Inflammatory macrophage (primary cell): ENCODE measurements around the gene RBPMS2.

ENCODE experiments used
- DNase-seq, 2 donors: peaks; one replicate each; pipeline ENCODE4 v3.0.0-alpha.2; 2020 to 2022

The RBPMS2 gene

DNA sequence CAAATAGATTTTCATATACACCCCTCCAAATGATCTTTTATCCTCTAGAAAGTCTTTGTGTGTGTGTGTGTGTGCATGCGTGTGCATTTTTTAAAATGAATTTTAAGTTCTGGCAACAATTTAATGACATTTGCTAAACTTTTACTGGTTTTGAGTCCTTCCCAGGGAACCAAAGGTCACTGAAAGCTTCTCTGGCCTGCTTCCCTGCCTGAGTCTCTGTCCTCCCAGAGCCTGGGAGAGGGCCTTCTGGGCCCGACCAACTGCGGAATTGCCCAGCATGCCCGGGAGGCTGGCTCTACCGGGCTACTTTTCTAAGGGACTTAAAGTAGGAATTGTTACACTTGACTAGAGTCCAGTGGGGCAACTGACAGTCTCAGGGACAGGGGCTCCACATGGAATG lies 7.4 kb upstream of the RBPMS2 start:
- no peak for DNase-seq

DNA sequence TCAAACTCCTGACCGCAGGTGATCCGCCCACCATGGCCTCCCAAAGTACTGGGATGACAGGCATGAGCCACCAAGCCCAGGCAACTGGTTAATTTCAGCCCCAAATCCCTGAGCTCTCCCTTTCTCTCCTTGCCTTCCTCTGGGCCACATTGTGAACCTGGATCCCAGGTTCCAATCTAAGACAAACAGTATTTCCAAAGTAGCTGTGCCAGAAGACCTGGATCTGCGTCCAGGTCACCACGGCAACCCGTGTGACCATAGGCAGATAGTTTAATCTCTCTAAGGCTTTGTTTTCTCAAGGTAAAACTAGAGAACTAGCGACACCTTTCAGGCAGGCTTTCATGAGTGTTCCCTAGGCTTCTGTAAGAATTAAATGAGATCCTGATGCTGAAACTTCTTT lies 5.9 kb upstream of the RBPMS2 start:
- DNase-seq: no peak

DNA sequence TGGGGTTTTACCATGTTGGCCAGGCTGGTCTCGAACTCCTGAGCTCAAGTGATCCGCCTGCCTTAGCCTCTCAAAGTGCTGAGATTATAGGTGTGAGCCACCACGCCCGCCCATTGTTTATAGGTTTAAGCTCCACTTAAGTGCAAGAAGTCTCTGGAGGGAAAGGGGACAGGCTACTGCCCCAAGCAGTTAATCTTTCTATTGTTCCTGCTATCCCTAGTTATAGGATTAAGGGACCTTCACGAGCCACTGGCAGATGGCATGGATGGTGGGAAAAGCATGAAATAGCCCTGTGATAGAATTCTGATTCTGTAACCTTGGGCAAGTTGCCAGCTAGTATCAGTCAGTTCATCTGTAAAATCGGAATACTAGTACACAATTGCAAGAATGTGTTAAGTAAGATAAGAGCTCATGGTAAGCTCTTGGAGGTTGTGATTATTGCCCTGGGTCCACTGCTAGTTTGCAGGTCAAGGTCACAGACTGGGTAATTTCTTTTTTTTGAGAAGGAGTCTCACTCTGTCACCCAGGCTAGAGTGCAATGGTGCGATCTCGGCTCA lies 5.3 kb upstream of the RBPMS2 start:
- no peak for DNase-seq

DNA sequence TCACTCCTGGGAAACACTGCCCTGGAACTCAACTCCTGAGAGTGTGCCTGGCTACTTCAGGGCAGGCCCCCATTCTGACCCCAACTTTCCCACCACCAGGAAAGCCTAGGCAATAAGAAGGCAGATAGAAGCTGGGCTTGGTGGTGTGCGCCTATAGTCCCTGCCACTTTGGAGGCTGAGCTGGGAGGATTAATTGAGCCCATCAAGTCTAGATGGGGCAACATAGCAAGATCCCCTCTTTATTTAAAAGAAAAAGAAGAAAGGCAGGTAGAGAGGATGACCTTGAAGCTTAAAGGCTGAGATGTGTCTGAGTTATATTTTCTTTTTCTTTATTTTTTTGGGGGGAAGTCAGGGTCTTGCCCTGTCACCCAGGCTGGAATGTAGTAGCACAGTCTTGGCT lies 4.2 kb upstream of the RBPMS2 start:
- DNase-seq: no peak

GRCh38 chr15:64779024-64779423 lies 3.6 kb upstream of the RBPMS2 start:
- DNase-seq: no peak

DNA sequence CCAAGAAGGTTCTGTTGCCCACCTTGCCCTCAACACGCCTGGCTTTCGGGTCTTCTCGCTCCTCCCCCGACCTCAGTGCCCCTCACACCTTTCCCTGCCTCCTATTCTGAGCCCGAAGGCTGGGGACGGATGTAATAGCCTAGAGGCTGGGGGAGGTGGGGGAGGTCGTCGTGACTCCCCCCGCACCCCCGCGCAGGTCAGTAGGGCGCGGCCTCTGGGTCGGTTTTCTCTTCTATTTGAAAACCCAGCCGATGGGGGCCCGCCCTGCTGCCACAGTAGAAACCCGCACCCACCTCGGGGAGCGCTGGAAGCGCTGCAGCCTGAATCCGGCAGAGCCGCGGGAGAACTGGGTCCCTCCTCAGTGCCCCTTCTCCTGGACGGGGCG lies 1.0 kb upstream of the RBPMS2 start:
- DNase-seq: no peak

DNA sequence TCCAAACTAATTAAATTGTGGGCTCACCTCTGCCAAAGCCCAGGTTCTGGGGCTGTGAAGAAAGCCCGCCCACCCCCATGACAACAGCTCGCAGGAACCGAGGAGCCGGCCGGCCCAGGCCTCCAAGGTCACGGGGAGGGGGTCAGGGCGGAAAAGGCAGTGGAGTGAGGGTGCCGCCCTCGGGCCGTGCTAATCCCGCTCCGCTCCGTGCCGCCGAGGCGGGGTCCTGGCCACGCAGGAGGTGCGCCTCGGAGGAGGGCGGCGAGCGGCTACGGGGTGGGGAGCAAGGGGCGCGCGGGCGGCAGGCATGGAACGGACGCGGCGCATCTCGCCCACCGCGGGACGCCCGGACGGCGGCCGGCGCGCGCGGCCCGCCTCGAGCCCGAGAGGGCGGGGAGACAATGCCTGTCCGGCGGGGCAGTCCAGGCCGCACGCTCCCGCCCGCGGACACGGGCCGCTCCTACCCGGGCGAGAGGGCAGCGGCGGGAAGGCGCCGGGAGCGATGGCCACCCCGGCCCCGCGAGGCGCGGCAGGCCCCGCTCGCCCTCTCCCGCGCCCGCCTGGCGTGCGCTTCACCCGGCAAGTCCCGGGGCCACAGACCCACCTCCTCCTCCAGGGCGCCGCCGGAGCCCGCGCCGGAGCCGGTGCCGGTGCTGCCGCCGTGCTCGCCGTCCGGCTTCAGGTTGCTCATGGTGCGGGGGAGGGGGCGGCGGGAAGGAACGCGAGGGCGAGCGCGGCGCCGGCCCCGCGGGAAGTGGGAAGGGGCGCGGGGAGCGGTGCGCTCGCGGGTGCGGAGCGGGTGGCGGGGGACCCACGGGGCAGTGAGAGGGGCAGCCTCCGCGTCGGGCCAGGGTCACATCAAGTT lies 528 bp downstream of the RBPMS2 start:
- DNase-seq: no peak

DNA sequence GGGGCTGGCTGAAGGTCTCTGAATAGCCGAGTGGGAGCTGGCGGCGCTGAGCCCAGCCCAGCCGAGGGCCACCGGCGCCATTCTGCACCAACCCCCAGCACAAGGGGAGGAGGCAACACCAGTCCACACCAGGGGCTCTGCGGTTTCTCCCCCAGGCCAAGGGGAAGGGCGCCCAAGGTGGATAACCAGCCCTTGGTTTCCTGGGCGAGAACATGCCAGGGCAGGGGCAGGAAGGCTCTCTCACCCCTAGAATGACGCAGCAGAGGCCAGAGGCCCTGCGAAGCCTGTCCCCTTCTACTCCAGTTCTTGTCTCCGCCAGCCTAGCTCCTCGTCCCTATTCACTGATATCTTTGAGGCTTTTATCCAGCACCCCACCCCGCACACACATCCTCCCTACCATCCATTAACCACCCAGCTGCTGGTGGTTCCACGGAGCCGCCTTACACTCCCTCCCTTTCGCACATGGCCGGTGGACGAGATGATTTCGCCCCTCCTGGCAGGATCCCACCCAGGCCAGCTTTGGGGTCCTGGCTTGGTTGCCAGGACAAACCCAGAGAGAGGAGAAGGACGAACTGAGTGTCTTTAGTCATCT lies 1.3 kb downstream of the RBPMS2 start:
- DNase-seq: no peak

DNA sequence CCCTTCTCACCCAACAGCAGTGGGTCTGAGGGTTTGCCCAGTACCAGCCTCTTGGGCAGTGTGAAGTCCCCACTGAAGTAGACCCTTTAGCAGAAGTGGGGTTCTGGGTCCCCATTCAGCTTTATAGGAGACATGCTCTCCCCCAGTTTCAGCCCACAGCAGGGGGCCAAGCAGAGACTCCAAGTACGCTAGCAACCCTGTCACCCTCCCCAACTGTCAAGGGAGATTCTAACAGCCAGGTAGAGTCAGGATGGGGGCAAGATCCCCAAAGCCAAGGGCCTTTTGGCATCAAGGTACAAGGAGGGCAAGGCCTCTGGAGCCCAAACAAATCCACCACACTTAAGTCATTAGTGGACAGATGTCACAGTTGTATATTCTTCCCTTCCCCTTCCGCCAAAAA lies 1.8 kb downstream of the RBPMS2 start:
- no peak for DNase-seq

DNA sequence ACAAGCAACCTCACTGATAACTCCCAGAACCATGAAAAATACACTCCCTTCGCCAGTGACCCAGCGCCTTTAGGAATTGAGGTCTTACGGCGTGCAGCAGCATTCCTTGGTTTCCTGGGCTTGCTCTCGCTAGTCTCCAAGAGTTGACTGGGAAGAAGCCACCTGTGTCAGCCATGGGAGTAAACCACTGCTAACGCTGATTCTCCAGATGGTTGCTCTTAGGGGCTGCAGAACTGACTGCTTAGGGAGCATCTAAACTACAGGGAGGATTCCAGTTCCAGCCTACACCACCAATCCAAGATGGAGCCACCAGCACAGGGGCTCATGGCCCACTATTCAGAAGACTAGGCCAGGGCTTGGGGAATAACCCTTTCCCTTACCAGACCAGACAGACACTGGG lies 2.4 kb downstream of the RBPMS2 start:
- no peak for DNase-seq

DNA sequence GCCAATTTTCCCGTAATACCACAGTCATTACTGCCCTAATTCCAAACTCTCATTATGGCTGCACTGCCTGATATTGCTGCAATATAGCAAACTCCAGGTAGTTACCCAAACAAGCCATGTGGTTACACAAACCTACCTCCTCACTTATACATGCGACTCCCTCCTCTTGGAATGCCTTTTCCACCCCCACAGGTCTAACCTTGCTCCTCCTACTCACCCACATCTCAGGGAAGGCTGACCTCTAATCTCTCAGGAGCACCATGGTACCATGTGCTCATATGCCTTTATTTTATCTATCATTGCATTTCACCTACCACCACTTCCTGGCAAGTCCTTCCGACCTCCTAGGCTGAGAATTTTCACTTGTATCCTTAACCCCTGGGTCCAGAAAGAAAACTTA lies 2.9 kb downstream of the RBPMS2 start:
- DNase-seq: no peak

- DNase-seq: no peak
These were observed 4.8 kb downstream of the RBPMS2 start for GRCh38 chr15:64770626-64771025.

- no peak for DNase-seq
These were observed 8.2 kb downstream of the RBPMS2 start for GRCh38 chr15:64767203-64767602.

DNA sequence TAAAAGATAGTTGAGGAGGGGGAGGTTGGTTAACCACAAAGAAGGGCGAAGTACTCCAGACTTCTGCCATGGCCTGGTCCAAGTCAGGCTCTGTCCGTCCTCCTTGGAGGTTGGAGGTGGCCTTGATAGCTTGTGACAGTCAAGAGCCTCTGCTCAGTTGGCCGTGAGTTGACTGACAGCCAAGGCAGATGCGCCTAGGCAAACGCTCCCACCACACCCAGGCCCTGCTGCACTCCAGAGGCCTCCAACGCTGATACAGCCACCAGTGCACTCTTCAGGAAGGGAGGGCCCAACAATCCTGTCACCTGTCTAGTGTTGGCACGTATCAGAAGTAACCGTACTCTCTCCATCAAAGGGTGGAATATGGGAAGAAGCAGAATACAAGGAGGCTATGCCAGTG lies 9.3 kb downstream of the RBPMS2 start:
- no peak for DNase-seq

DNA sequence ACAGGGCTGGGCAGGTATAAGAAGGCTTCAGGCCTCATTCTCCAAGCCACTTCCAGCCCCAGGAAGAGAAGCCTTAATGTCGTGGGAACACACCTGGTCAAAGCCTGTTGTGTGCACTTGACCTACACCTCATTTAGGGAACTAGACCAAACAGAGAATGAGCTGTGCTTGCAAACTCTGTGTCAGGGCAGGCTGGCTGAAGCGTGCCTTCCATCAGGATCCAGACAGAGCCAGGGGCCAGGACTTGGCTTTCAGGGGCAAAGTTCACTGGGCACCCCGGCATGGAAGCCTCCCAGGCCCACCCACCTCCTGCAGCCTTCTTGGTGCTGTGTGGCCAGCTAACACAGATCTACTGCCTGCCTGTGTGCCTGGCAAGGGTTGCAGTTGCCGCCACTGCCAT lies 11.5 kb downstream of the RBPMS2 start:
- no peak for DNase-seq

DNA sequence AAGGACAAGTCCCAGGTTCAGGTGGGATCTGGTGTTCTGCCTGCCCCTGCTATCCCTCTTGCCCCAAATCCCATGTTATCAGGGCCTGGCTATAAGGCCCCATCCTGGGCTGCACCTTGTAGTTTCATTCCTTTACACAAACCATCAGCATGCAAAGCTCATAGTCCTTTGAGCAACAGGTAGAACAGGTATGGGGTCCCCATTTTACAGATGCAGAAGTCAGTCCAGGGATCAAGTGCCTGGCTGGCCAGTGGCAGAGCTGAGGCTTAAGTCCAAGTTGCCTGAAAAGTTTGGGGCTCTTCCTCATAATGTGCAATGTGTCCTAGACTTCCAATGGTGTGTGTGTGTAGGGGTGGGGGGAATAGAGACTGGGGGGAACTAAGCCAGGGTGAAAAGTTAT lies 11.9 kb downstream of the RBPMS2 start:
- no peak for DNase-seq

DNA sequence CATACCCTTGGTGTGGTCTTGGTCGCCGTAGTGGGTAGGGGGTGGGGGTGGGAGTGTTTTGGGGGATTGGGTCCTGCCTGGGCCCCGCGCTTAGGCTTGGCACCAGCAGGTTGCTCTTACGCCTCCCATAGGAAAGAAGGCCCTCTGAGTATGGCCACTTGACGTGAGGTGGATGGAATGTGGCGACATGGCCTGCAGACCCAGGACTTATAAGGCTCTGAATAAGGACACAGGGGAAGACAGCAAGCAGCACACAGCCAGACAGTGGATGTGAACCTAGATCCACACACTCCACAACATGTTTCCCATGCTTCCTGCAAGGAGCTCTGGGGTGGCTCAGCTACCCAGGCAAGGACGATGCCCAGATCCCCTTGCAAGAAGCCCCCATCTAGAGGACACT lies 12.4 kb downstream of the RBPMS2 start:
- DNase-seq: no peak

DNA sequence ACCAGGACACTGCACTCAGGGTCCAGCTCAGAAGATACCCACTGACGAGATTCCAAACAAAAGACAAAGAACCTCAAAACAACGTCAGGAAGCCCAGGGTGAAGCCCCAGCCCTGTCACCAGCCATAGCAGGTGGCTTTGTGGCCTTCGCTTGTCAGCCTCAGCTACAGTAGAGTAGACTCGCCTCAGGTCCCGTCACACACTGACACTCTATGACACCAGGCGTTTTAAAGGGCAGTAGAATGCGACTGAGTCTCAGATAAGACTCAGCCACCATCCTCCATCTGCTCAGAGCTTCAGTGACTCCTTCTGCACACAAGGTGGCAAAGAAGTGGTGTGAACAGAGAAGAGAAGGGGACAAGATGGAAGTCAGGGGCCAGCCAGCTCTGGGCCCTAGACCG lies 12.8 kb downstream of the RBPMS2 start:
- no peak for DNase-seq

- no peak for DNase-seq
These were observed 14.2 kb downstream of the RBPMS2 start for GRCh38 chr15:64761156-64761555.

DNA sequence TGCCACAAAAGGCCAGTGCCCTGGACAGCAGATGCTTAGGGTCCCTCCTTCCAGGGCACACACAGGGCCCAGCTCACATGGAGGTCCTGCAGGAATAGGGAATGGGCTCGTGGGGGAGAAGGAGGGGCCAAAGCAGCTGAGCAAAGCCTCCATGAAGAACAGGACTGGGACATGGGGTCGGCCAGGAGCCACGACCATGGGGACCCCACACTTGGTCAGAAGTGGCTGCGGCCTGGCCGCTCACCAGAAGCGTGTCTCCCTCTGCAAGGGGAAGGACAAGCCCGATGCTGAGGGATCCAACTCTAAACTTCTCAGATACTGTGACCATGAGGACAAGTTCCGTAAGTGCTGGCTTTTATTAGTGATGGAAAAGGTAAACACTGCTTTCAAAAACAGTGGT lies 15.3 kb downstream of the RBPMS2 start:
- DNase-seq: no peak

DNA sequence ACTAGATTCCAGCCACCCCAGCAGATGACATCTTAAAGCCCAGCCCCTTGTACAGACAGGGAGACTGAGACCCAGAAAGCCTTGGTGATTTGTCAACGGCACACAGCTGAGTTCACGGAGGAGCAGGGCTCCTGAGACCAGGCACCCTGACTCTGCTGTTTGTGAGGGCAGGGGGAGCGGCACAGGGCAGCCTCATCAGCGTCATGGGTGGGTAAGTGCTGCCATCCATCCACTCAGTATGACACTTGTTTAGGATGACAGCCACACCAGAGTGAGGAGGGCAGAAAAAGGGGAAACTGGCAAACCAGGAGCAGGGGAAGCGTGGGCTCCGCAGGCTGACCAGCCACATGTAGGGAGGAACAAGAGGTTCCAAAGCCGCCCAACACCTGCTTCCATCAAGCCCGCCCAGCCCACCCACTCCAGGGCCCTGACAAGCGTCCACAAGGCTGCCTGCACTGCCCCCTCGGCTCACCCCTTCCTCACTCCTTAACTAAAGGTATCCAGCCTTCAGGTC lies 19.9 kb downstream of the RBPMS2 start:
- DNase-seq: peak; percentile 24 to 57

- DNase-seq: no peak
These were observed 20.5 kb downstream of the RBPMS2 start for GRCh38 chr15:64754663-64755426.

DNA sequence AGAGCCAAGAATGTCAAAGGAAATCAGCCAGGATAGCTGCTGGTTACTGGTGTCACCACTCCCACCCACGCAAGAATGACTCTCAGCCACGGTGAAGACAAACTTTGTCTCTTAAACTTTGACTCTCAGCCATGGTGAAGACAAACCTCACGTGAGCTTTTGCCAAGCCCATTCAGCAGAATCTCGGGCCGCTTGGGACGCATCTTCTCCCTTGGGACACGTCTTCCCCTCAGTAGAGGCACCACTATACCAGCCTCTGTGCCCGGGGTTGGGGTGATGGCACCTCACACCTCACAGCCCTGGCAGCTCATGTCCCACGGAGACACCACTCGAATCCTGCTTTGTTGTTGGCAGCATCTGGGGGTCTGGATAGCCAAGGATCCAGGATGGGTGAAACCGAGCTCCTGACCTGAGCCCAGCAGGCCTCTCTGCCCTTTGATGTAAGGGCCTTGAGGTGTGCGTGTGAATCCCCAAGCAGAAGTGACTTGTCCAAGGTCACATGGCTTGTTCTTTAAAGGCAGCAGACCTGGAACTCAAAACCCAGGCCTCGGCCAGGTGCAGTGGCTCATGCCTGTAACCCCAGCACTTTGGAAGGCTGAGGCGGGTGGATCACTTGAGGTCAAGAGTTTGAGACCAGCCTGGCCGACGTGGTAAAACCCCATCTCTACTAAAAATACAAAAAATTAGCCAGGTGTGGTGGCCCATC lies 21.8 kb downstream of the RBPMS2 start:
- DNase-seq: peak in 1 of 2 donors; percentile 38
